NT2/D1 (cell line): Measurements from ENCODE around the gene TLDC2.

Experiments
- YY1 ChIP-seq: IDR thresholded peaks from 2 replicates; pipeline ENCODE4 v1.6.1; 2011; ENCODE audit not compliant: insufficient read length, insufficient read depth
- ZNF274 ChIP-seq: IDR thresholded peaks from 2 replicates; pipeline ENCODE4 v1.6.1; 2011; ENCODE audit warnings: mild to moderate bottlenecking, low read depth, low read length

- TF ChIP-seq ZNF274: no peak
- TF ChIP-seq YY1: no peak
These were observed 32.7 kb downstream of the TLDC2 start for GRCh38 chr20:36908603-36909002.
